Measurements from ENCODE around the gene ARAP1. TPM values are rescaled to one million over a fixed set of nuclear protein-coding genes. Genes with fewer than 3 reads are reported as not detected.

ARAP1 gene
- polyA plus RNA-seq, 1 donor: 61.4 TPM

DNA sequence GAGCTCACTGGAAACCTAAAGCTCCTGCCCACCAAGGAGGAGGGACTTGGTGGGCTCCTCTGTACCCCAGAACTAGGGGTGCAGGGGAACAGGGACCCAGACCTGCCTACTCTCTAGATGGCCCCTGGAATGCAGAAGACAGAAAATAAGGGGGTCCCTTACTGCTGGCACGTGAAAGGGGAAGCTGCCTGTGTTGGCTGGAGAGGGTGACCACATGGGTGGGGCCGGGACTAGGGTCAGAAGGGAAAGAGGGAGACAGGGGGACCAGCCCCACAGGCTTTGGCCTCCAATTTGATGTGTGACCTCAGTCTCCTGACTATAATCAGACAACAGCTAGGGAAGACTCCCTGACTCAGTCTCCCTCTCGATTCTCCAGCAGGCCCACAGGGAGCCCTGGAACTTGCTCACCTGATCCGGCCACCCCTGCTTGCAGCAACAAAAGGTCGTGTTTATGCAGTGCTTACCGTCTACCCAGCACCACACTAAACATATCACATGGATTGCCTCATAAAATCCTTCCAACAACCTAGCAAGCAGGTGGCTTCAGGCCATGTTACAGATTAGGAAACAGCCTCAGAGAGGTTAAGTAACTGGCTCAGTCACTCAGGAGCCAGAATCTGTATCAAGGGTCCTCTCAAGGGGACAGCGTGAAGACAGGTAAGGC lies 10.2 kb downstream of the ARAP1 start:
- DNase-seq: no peak

DNA sequence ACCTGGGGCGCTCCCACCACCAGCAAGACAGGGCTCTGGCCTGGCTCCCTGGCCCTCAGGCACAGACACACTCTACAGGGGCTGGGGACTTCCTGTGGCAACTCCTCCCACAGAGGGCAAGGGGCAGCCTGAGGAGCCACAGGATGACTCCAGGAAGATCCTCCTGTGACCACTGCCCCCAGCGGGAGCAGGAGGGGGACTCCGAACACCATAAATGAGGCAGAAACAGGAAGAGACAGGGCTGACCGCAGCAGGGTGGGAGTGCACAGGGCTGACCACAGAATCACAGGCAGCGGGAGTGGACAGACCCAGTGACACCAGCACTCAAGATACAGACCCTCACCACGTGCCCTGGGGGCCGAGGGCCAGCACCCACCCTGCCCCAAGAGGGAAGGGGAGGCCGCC lies 10.8 kb downstream of the ARAP1 start:
- DNase-seq: no peak

GRCh38 chr11:72740562-72741428 lies 11.4 kb downstream of the ARAP1 start:
- no peak for DNase-seq

DNA sequence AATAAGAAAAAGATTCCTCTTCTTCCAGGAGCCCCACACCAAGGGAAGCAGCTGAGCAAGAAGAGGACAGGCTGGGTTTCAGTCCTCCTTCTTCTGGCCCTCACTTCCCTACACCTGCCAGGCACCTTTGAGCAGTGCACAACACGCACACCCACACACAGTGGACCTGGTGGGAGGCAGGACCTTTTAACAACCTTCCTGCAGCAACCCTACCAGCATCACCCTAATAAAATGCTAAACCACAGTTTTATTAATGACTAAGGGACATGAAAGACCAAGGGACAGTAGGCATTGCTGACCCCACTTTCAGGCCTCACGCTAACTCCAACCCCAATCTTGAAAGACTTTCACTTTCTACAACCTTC lies 12.2 kb downstream of the ARAP1 start:
- DNase-seq: no peak

- DNase-seq: no peak
These were observed 12.8 kb downstream of the ARAP1 start for GRCh38 chr11:72739240-72740059.

DNA sequence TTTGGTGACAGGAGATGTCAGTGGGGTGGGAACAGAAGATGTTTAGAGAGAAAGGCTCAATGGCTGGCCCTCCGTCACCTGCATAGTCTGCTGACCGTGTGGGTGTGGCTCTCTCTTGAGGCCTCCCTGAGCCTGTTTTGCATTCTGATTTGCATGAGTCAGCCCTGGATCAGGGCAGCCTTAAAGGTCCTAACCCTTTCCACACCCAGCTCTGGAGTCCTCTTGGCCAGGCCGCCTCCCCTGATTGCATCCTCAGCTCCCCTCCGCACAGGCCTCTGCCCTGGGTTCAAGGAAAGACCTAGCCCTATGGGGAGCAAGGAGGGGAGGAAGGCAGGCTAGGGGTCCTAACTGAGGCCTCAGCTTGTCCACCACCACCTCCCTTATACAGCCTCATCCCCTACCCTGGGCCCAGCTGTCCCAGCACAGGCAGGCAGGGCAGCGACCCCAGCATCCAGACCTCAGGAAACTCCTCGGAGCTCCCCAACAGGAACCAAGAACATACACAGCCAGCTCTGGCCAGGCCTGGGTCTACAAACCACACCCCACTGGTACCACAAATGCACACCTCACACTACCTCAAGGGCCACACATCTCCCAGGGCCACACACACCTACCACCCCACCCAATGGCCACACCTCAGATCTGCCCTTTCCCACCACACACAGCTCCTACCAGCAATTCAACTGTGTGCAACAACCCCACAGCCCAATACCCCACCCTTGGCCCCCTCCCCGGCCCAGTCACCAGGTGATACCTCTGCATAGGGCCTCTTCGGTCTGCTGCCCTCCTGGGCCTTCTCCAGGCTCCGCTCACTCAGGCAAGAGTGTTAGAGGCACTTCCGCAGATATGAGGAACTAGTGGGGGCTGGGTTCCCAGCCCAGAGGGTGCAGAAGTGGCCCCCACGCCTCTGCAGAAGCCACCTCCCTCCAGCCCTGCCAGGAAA lies 13.7 kb downstream of the ARAP1 start:
- no peak for DNase-seq

- no peak for DNase-seq
These were observed 14.9 kb downstream of the ARAP1 start for GRCh38 chr11:72737336-72737735.

DNA sequence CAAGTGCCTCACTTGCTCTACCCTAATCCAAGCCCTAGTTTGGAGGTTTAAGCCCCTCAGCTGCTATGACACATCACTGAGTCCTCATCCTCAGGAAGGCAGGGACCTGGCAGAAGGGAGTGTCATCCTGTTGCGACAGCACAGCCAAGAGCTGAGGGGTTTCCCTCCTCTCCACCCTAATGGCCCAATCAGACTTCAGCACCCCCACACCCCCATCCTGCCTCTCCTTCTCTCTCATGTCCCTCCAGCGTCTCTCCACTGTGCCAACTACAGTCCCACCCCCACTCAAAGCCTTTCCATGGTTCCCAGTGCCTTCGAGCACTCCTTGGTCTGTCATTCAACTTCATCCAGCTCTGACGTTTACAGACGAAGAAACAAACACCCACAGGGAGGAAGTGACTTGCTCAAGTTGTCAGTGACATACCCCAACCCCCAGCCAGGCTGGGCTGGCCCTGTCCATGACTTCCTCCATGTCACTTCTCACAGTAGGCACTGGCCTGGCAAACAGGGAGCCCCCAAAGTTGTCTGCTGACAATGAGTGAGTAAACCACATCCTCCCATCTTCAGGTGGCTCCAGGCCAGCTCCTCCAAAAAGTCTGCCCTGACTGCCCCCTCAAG lies 15.6 kb downstream of the ARAP1 start:
- no peak for DNase-seq

GRCh38 chr11:72735495-72736027 lies 16.6 kb downstream of the ARAP1 start:
- DNase-seq: no peak

- DNase-seq: no peak
These were observed 19.9 kb downstream of the ARAP1 start for GRCh38 chr11:72732329-72732728.

GRCh38 chr11:72730737-72731136 lies 21.5 kb downstream of the ARAP1 start:
- no peak for DNase-seq

DNA sequence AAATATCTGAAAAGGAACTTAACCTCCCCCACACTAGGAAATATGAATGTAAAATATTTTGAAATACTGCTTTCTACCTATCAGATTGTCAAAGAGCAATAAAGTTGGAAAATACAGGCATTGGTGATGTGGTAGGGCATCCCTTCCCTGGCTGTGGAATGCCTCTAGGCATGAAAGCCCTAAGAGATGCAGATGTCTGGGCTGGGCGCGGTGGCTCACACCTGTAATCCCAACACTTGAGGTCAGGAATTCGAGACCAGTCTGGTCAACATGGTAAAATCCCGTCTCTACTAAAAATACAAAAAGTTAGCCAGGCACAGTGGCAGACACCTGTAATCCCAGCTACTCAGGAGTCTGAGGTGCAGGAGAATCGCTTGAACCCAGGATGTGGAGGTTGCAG lies 22.0 kb downstream of the ARAP1 start:
- no peak for DNase-seq

DNA sequence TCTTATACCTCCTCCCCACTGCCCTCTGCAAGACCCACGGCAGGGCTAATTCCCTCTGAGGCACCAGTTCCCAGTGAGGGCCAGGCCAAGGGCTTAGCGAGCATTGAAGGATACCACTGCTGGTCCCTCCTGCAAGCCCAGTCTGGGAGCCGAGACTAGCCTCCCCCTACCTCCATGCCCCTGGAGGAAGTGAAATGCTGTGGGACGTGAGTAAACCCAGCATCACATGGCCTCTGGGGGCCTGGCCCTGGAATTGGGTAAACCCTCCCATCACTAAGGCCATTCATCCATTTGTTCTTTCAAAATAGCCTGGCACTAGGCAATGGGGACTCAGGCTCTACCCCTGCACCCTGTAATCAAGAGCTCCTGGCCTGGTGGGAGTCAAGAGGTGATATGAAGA lies 24.7 kb downstream of the ARAP1 start:
- DNase-seq: no peak

DNA sequence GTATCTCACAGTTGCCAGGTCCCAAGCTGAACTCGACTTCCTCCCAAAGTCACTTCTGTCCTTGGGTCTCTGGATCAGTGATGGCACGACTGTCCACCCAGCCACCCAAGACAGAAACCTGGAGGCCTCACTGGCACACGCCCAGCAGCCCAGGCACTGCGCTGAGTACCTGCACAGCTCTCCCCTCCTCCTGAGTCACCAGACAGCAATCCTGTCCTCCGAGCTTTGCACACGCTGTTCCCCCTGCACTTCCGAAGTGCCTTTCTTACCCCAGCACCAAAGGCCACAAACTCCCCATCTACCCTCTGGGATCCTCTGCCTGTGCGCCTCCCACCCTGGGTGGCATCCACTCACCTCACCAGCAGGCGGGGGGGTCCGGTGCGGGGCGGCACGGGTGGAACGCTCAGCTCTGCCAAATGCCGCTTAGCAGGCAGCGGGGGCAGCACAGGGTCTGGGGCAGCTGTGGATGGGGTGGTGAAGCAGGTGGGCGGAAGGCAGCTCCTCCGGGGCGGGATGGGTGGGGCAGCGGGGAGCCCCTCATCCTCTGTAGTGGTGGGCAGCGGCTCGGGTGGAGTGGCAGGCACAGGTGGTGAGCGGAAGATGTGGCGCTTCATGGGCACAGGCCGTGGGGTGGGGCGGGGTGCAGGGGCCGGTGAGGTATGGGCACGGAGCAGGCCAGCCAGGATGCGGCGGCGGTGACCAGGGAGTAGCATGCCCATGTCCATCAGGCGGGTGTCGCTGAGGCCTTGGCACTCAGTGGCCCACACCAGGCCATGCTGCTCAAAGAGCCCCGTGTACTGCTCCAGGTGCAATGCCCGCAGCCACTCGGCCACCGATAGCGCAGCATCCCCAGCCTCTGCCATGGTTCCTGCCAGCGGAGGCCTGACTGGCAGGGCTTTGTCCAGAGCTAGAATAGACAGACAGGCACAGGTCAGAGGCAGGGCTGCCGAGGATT lies 25.7 kb downstream of the ARAP1 start:
- no peak for DNase-seq

DNA sequence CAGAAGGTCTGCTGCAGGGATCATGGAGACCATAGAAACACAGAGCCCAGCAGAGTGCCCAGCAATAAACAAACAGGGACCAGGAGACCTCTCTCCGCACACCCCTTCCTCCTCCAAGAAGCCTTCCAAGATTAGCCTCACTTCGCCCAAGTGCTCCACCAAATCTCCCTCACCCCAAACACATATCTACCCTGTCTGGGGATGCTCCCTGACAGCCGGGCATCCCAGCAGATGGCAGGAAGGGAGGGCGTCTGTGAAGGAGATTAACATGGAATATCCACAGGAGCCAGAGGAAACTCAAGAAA lies 26.5 kb downstream of the ARAP1 start:
- no peak for DNase-seq

DNA sequence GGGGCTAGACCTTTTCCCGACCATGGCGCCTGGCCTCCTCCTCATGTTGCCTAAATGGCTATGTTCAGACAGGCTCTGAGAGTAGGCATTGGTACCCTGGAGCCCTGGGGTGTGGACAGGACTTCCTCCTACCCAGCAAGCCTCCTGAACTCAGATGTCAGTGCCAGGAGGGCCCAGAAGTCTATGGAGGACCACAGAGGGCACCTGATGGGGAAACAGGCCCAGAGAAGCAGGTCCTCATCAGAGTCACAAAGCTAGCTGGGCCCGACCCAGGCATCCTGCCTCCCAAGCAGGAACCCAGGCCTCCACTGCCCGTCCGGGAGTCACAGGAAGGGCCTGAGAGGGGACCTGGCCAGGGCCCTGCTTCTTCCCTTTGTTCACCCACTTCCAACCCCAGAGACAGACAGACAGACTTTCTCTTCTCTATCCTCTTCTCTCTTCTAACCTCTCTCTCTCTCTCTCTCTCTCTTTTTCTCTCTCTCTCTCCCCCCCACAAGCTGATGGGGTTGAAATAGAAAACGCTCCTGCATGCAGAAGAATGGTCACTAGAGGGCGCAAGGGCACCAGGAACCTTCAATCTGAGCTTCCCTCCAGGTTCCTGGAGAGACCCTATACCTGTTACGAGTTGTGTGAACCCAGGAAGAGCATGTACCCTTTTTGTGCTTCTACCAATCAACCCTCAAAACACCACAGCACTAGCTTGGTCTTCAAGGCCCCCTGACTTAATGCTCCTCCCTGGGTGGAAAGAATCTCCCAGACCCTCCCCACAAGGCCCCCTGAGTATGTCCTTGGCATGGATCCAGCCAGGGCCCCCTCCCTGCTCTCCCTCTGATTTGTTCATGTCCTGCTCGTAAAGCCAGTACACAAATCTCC lies 27.1 kb downstream of the ARAP1 start:
- peak; percentile 84 for DNase-seq

GRCh38 chr11:72724021-72724551 lies 28.1 kb downstream of the ARAP1 start:
- DNase-seq: no peak

GRCh38 chr11:72723508-72723907 lies 28.7 kb downstream of the ARAP1 start:
- no peak for DNase-seq

Data from hindlimb muscle (tissue), 1 donor.